Measurements from ENCODE around the gene PLEKHA8. TPM values are rescaled to one million over a fixed set of nuclear protein-coding genes. Genes with fewer than 3 reads are reported as not detected.

Gene PLEKHA8
- total RNA-seq, 1 donor from 2014 or later, result 8.4 TPM

- intact Hi-C loops (cut with micrococcal nuclease), result loop anchor here (1.0 to 10.0 kb wide), 3 partner anchors 34 to 184 kb away; partner anchors contain the start of gene PLEKHA8
Measured at GRCh38 chr7:30062587-30062986, 34.4 kb downstream of the PLEKHA8 start.

GRCh38 chr7:30065746-30066145 is 37.5 kb downstream of the PLEKHA8 start:
- intact Hi-C loops (cut with micrococcal nuclease), result loop anchor here (10.0 kb wide), 1 partner anchor 111 kb away; no protein-coding TSS in a partner anchor

GRCh38 chr7:30066687-30067086 is 38.5 kb downstream of the PLEKHA8 start:
- intact Hi-C loops (cut with micrococcal nuclease), result loop anchor here (10.0 kb wide), 1 partner anchor 112 kb away; no protein-coding TSS in a partner anchor

- intact Hi-C loops (cut with micrococcal nuclease), result loop anchor here (10.0 kb wide), 1 partner anchor 113 kb away; no protein-coding TSS in a partner anchor
Measured at GRCh38 chr7:30068117-30068516, 39.9 kb downstream of the PLEKHA8 start.

- intact Hi-C loops (cut with micrococcal nuclease), result loop anchor here (10.0 kb wide), 1 partner anchor 114 kb away; no protein-coding TSS in a partner anchor
Measured at GRCh38 chr7:30069096-30069867, 41.1 kb downstream of the PLEKHA8 start.

GRCh38 chr7:30070052-30070451 is 41.8 kb downstream of the PLEKHA8 start:
- intact Hi-C loops (cut with micrococcal nuclease), result loop anchor here (10.0 kb wide), 1 partner anchor 495 kb away; no protein-coding TSS in a partner anchor

- intact Hi-C loops (cut with micrococcal nuclease), result loop anchor here (10.0 kb wide), 1 partner anchor 492 kb away; no protein-coding TSS in a partner anchor
Measured at GRCh38 chr7:30072735-30073134, 44.5 kb downstream of the PLEKHA8 start.

- intact Hi-C loops (cut with micrococcal nuclease), result loop anchor here (10.0 kb wide), 1 partner anchor 490 kb away; no protein-coding TSS in a partner anchor
Measured at GRCh38 chr7:30074422-30075030, 46.3 kb downstream of the PLEKHA8 start.

- intact Hi-C loops (cut with micrococcal nuclease), result loop anchor here (10.0 kb wide), 1 partner anchor 488 kb away; no protein-coding TSS in a partner anchor
Measured at GRCh38 chr7:30076411-30076810, 48.2 kb downstream of the PLEKHA8 start.

GRCh38 chr7:30078280-30078679 is 50.1 kb downstream of the PLEKHA8 start:
- intact Hi-C loops (cut with micrococcal nuclease), result loop anchor here (10.0 kb wide), 1 partner anchor 487 kb away; no protein-coding TSS in a partner anchor

- intact Hi-C loops (cut with micrococcal nuclease), result loop anchor here (10.0 kb wide), 1 partner anchor 485 kb away; no protein-coding TSS in a partner anchor
Measured at GRCh38 chr7:30079880-30080279, 51.7 kb downstream of the PLEKHA8 start.

GRCh38 chr7:30080818-30081217 is 52.6 kb downstream of the PLEKHA8 start:
- intact Hi-C loops (cut with micrococcal nuclease), result no loop called here

GRCh38 chr7:30082686-30083085 is 54.5 kb downstream of the PLEKHA8 start:
- intact Hi-C loops (cut with micrococcal nuclease), result no loop called here

- intact Hi-C loops (cut with micrococcal nuclease), result no loop called here
Measured at GRCh38 chr7:30083334-30083733, 55.1 kb downstream of the PLEKHA8 start.

GRCh38 chr7:30084212-30084611 is 56.0 kb downstream of the PLEKHA8 start:
- intact Hi-C loops (cut with micrococcal nuclease), result no loop called here

- intact Hi-C loops (cut with micrococcal nuclease), result no loop called here
Measured at GRCh38 chr7:30086529-30086928, 58.3 kb downstream of the PLEKHA8 start.

- intact Hi-C loops (cut with micrococcal nuclease), result no loop called here
Measured at GRCh38 chr7:30087371-30087770, 59.2 kb downstream of the PLEKHA8 start.

- intact Hi-C loops (cut with micrococcal nuclease), result no loop called here
Measured at GRCh38 chr7:30088362-30088761, 60.1 kb downstream of the PLEKHA8 start.

GRCh38 chr7:30090111-30090510 is 61.9 kb downstream of the PLEKHA8 start:
- intact Hi-C loops (cut with micrococcal nuclease), result no loop called here

GRCh38 chr7:30091491-30091912 is 63.3 kb downstream of the PLEKHA8 start:
- intact Hi-C loops (cut with micrococcal nuclease), result no loop called here

GRCh38 chr7:30091987-30092386 is 63.8 kb downstream of the PLEKHA8 start:
- intact Hi-C loops (cut with micrococcal nuclease), result no loop called here

- intact Hi-C loops (cut with micrococcal nuclease), result no loop called here
Measured at GRCh38 chr7:30093420-30093952, 65.3 kb downstream of the PLEKHA8 start.

All from T-helper 2 cell treated with Interferon-gamma antibody and Interleukin-4, amounts not matched to agents 100 ng/mL and 5 ng/mL, for 36 hours (primary cell).